Kidney glomerular epithelial cell (primary cell): ENCODE results near the gene FAM111B.
A peak's percentile ranks its signal among the peaks of the same experiment; 100 is the strongest.

Experiments used
- DNase-seq: peaks from one replicate; lab custom pipeline; 2025; lab: John Stamatoyannopoulos, UW

The FAM111B gene

DNA sequence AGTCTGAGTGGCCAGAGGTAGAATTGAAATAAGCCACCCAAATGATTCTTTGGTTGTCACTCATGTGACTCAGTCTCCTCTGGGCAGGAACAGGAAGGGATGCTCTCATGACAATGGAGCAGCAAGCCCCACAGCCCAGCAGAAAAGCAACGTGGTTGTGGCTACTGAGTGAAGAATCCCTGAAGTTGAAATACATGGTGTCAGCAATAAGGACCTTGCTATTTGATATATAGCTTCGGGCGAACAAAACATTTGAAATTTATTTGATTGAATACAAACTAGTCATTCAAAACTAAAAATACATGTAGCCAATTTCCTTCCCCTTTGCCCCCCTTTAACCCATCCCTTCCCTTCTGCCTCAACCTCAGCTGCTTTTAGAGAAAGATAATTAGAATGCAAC is 50.4 kb downstream of the FAM111B start:
- DNase-seq: no peak

DNA sequence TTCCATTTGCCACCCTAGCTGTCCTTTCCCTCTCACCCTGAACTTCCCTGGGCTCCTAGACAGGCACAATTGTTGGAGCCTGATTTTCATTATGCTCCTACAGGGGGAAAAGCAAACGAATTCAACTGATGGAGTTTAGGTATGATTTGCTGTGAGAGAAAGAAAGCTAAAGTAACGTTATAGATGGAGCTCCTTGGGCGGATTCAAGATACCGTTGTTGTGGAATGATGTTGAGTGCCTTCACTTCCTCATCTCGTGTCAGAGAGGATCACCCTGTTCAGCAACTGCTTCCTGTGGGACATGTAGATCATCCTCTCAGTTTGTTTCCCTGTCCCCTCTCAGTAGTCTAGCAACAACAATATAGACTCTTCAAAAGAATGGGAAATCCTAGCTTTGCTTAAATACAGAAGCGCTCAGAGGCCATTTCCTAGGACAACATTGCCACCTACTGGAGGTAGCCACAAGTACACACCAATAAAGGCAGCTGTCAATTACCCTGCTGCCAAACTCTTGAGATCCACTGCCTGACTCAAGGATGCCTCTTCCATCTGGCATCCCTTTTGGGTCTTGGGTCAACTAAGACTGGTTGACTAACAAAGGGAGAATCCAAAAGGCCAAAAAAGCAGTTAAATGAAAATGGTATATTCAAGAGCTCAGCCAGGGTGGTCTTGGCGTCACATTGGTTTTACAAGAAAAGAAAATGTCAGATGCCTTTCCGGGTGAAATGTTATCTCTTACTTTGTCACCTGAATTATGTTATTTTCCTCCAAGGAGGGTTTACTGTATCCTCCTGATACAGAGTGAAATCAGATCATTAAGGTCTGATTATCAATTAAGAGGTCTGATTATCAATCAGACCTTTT is 51.4 kb downstream of the FAM111B start:
- DNase-seq: peak; percentile 43

DNA sequence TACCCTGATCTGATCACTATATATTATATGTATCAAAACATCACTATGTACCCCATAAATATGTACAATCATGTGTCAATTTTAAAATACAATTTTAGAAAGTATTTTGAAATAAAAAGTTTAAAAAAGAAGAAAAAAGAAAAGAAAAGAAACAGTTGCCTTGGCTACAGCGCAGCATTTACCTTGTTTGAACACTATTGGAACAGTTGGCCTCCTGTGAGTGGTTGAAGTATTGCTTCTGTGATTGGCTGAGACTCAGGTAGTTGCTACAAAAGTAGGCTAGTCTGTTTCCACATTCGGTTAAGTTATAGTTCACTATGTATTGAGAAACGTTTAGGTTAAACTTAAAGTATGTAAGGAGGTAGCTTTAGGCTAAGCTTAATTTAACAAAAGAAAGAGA is 57.0 kb downstream of the FAM111B start:
- no peak for DNase-seq

DNA sequence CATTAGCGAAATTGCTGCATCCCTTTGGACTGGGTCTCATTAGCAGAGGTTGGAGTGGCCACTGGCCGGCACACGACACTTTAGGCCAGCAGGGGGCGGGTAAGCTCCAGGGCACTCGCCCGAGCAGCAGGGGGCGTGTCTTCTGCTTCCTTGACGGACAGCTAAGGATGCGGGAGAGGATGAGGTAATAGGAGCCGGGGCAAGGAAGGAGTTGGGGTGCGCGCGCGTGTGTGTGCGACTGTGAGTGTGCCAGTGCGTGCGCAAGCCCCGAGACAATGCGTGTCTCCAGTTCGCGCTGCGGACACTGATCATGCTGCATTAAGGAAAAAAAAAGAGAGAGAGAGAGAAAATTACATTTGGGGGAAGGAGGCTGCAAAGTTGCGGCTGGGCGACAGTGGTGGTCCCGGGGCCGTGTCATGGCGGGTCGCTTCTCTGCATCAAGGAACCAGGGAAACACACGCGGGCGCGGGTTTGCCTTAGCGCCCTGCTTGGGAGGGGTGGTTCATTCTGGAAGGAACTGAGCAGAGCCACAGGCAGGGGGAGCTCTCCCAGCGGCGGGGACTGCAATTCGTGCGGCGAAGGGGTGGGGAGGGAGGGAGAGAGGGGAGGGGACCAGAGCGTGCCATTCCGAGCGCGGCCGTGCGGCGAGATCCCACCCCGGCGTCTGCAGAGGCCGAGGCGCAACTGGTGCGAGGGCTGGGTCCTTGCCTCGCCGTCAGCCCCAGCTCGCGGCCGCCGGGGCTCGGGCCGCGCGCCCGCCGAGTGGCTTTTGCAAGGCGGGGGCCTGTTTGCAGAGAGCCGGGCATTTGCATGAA is 64.7 kb downstream of the FAM111B start, which contains the start of gene DTX4:
Gene DTX4 (plus strand): TSS at position 625 of the 815 bp plus-strand sequence. CDS start 464 bp downstream, outside the sequence.
- peak; percentile 88 for DNase-seq

DNA sequence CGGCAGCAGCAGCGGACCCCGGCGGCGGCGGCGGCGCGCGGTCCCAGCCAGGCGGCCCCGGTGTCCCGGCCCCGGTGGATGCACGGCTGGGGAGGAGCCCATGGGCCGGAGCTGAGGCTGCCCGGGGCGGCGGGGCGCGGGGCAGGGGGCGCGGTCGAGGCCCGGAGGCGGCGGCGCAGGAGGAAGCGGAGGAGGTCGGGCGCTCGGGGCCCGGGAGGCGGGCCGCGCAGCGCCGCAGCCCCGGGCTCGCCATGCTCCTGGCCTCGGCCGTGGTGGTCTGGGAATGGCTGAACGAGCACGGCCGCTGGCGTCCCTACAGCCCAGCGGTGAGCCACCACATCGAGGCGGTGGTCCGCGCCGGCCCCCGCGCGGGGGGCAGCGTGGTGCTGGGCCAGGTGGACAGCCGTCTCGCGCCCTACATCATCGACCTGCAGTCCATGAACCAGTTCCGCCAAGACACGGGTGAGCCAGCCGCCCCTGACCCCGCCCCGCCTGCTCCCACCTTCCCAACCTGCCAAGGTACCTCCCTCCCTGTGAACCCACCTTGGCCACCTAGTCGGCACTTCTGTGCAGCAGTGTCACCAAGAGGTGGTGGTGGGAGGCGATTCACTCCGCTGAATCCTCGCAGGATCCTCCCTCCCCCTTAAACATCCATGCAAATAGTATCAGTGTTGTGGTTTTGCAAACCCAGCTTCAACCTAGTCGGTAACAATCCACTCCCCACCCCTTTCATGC is 65.5 kb downstream of the FAM111B start:
- peak; percentile 46 for DNase-seq

DNA sequence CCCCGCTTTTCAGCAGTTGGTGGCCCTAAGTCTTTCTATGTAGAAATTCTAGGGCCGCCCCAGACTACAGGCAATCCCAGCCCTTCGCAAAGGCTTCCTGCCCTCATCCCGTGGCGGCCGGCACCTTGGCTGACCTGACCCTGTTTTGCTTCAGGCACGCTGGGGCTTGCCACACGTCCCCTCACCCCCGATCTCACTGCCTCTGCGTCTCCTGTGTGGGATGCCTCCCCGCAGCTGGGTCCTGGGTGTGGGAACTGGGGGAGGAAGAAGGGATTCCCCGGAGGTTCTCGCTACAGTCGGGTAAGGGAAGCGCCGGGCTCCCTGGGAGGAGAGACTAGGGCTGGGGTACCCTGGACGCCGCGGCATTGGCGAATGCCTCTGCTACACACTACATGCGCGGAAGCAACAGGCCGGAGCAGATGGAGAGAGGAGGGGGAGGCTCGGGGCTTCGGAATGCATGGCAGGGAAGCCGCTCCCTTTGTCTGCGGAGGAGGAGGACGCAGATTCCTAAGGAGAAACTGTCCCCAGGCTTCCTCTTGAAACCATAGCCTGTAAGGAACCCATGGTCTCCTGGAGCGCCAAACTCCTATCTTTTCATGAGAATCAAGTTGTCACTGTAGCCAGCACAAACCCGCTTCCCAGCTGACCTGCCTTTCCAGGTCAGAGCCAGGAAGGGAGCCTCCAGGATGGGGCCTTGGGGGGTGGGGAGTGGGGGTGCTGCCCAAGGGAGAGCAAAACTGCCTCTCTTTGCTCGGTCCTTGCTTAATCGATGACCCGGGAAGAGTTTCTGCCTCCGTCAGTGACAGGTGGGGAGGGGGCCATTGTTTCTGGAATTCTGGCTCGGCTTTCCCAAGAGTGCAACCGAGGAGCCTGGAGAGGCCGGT is 66.3 kb downstream of the FAM111B start:
- peak; percentile 46 for DNase-seq

DNA sequence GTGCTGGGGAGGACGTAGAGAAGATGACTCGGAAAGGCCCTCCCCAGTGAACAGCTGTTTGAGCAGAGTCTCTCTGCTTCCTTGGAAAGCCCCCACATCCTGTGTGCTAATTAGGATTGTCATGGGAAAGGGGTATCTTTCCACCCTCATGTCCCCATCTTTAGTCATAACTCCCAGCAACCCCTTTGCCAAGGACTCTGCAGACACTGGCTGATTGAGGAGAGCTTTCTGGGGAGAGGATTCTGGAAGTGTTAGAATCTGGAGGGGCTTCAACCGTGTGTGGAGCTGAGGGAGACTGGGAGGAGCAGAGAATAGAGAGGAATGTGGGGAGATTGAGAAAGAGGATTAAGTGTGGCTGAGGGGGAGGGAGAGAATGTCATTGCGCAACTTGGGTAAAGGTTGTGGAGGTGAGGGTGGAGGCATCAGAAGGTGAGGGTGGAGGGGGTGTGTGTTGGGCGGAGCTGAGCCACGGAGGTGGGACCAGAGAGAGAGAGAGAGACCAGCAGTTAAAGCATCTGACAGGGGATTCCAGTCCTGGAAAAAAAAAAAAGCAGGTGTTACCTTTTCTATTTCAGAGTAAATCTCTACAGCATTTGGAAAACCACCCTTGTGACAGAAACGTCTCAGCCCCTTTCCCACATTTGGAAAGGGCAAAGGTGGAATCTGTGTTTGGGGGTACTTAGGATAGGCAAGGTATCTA is 67.1 kb downstream of the FAM111B start:
- peak; percentile 36 for DNase-seq

DNA sequence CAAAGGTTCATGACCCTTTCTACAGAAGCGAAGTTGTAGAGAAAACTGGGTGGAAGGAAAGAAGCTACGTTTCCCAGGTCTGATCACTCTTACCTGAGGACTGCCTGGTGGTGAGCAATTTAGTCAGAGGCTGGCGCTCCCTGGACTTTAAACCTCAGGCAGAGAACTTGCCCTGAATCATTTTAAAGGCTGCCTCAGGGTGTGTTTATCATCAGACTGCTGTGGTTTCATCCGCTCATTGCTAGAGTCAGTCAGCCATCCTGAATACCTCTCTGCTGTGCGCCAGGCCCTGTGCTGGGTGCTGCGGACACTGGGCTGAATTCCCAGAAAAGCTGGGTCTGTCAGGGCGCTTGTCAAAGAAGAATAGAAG is 67.6 kb downstream of the FAM111B start:
- peak; percentile 70 for DNase-seq

DNA sequence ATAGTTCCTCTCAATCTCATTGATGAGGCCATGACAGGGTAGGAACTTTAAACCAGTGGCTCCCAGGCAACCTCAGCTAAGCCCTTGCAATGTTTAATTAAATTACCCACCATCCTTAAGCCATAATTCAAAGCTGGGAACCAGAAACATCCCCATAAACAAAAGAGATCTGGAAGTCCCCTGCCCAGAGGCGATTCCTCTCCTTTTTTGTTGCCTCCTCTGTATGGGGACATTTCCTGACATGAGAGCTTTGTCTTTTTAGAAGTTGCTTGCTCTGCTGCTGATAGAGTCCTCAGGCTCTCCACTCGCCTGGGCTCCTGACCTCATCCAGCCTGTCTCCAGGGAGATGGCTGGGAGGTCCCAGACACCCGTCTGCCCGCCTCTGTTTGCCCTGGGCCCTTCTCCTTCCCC is 68.1 kb downstream of the FAM111B start:
- DNase-seq: no peak

DNA sequence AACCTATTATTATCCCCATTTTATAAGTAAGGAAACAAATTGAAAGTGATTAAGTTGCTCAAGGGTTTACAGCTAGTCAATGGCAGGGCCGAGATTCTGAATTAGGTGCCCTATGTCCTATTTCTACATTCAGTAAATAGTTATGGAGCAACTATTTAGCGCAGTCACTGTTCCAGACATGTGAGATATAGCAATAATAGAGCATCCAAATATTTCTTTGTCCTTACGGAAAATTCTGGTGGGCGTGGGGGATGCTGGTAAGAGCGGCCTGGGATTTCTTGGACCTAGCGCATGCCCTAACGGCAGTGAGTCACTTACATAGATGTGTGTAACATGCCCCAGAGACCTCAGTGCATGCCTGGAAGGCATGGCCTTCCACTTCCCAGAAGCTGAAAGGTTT is 69.3 kb downstream of the FAM111B start:
- DNase-seq: no peak
